ENCODE measurements around the gene RMI2.

Gene RMI2

GRCh38 chr16:11310634-11310977 is 34.7 kb upstream of the RMI2 start:
- no peak for DNase-seq (ENCODE audit: low spot score)

- no peak for DNase-seq (ENCODE audit: low spot score)
Measured at GRCh38 chr16:11310997-11311561, 34.2 kb upstream of the RMI2 start.

- DNase-seq (ENCODE audit: low spot score) = peak; percentile 35
Measured at GRCh38 chr16:11312718-11313492, 32.4 kb upstream of the RMI2 start.

- no peak for DNase-seq (ENCODE audit: low spot score)
Measured at GRCh38 chr16:11313493-11314308, 31.6 kb upstream of the RMI2 start.

GRCh38 chr16:11314309-11314894 is 30.9 kb upstream of the RMI2 start:
- no peak for DNase-seq (ENCODE audit: low spot score)

- DNase-seq (ENCODE audit: low spot score) = no peak
Measured at GRCh38 chr16:11315510-11315909, 29.7 kb upstream of the RMI2 start.

- no peak for DNase-seq (ENCODE audit: low spot score)
Measured at GRCh38 chr16:11316331-11317015, 28.8 kb upstream of the RMI2 start.

- no peak for DNase-seq (ENCODE audit: low spot score)
Measured at GRCh38 chr16:11318817-11319216, 26.4 kb upstream of the RMI2 start.

GRCh38 chr16:11319529-11320146 is 25.6 kb upstream of the RMI2 start:
- DNase-seq (ENCODE audit: low spot score) = peak; percentile 31

GRCh38 chr16:11320170-11320569 is 25.1 kb upstream of the RMI2 start:
- DNase-seq (ENCODE audit: low spot score) = no peak

- DNase-seq (ENCODE audit: low spot score) = no peak
Measured at GRCh38 chr16:11321662-11322061, 23.6 kb upstream of the RMI2 start.

- DNase-seq (ENCODE audit: low spot score) = no peak
Measured at GRCh38 chr16:11322823-11323222, 22.4 kb upstream of the RMI2 start.

GRCh38 chr16:11323551-11324336 is 21.5 kb upstream of the RMI2 start:
- DNase-seq (ENCODE audit: low spot score) = no peak

GRCh38 chr16:11325404-11326083 is 19.7 kb upstream of the RMI2 start:
- no peak for DNase-seq (ENCODE audit: low spot score)

GRCh38 chr16:11326084-11326736 is 19.0 kb upstream of the RMI2 start:
- DNase-seq (ENCODE audit: low spot score) = no peak

- DNase-seq (ENCODE audit: low spot score) = no peak
Measured at GRCh38 chr16:11326737-11327276, 18.5 kb upstream of the RMI2 start.

- no peak for DNase-seq (ENCODE audit: low spot score)
Measured at GRCh38 chr16:11327277-11328171, 17.7 kb upstream of the RMI2 start.

Data from GM03348 (cell line).